Measurements from ENCODE around the gene DNHD1. TPM values are rescaled to one million over a fixed set of nuclear protein-coding genes. Genes with fewer than 3 reads are reported as not detected.

The DNHD1 gene, protein sequence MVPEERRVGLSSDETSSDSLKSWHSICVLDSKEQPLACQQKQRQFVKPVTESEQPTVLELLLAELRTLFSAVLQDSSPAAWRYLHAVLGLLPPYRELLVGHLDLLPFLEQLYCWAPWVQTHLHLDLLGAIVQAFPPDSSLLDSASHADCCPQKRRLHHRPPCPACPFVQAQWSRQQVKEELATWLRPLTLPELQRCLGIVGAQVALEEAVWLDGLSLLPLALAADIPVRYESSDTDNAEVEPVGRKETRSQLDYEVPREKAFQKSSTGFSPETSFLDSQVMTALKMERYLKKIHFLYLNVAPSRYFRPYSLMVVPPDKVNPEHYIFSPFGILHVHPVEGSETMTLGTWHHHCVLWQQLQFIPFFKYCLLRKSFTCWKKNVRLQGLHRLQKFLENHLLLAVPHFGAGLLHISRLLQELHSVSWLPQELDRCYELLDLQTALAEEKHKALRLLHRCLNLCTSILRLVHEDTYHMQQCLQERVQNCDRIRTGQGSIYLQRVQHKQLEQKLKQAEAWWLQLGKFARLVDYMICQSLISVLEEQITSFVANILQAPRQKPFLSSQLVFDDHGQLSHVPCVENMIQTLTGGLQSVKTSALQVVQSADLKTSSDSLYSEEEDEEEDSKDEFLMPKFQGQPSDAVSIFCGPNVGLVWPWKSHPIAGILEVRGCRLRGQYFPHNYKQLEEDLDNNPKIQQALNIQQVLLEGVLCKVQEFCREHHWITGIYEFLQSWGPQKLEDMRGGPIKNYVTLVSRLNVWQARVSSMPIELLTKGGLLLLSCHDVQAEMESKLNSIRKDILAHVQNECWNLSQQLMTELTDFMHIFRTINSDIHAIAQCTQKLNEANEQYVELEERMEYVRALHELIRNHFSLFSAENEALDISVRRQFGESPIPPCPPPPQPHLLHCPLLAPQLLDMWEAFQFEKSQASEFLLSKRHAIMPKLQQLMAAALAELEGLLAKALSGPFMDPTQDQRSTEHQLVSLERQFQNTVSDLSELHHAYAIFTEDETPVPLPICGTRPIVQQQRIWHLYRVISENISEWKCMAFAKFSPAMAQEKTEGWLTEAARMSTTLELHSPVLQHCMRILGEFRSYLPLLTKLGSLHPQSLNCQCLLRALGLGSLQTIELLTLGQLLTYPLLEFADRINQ (N-terminal part only)
- total RNA-seq (2012; rRNA removed) (1.4 and 1.8 TPM in 2 replicates), polyA plus RNA-seq (2012; rRNA removed) (3.0 and 3.6 TPM in 2 replicates), Bru-seq, nascent RNA (percentile 61 among the genes with signal in this experiment), BruChase-seq, experiment 1, labeled RNA remaining after a 6-hour chase (percentile 79 among the genes with signal in this experiment), BruChase-seq, experiment 2, labeled RNA remaining after a 2-hour chase (percentile 88 among the genes with signal in this experiment)
- polyA plus RNA-seq (2012; cell fraction: cytosol; rRNA removed): 1.1 and 1.2 TPM in 2 replicates
- polyA plus RNA-seq (2012; cell fraction: nucleus; rRNA removed; ENCODE audit: low replicate concordance): 24.1 and 31.5 TPM in 2 replicates
- long read RNA-seq, partial matches to known transcripts: 1 of 5 reads
- long read RNA-seq, other reads (novel, unspliced or antisense): 4 of 5 reads

DNA sequence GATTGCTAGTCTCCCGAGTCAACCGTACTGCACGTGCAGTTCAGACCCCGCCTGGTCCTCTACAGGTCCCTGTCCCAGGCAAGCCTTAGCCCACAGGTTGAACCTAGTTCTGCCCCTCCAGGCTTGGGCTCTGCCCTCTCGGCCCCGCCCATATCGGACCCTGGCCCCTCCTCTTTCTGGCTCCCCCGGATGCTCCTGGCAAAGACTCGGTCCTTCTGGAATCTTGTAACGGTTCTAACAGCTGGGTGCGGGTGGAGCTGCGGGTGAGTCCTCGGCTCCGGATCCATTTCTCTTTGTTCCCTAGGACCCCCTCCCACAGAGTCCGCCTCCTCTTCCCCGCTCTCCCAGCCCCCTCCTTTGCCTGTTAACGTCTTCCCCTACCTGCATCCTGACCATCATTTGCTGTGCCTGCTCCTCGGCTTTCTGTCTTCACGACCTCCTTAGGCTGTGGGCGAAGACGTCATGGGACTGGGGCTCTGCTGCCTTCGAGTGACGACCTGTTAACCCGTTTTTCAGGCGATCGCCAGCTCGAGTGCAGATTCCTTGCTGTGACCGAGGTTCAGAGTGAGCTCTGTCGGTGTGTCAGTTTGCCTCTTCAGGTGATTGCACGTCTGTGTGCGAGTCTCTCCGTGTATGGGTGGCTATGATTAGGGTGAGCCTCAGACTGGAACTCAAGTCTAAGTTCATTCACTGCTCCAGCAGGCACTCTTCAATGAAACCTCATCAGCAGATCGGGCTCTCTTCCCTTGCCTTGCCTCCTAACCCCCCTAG is at the start of gene DNHD1:
Gene DNHD1 (plus strand): TSS at position 212 of the 771 bp plus-strand sequence. CDS start 936 bp downstream, outside the sequence.
- intact Hi-C loops (cut with micrococcal nuclease): no loop called here
- Histone ChIP-seq H2AFZ (replicated peaks; ENCODE audit: low read length, poor library complexity) (no peak within 1 kb of the TSS), H2AK5ac (ENCODE audit: low read depth, low read length) (no peak within 1 kb of the TSS), H2BK120ac (ENCODE audit: low read depth, low read length) (no peak within 1 kb of the TSS), H3K23ac (ENCODE audit: low read depth, low read length) (no peak within 1 kb of the TSS), H4K8ac (ENCODE audit: low read depth in 2 of 2, low read length in 2 of 2) (no peak within 1 kb of the TSS), H3K27me3 (ENCODE audit: control insufficient read depth, insufficient read depth, low read length) (no peaks in the 10 kb centered on the region), H3K4me2 (ENCODE audit: low read depth, low read length) (no peak within 1 kb of the TSS), H3K27ac (ENCODE audit: insufficient read depth, low read length) (no peak within 1 kb of the TSS), H2BK15ac (ENCODE audit: low read depth, low read length) (no peak within 1 kb of the TSS), H2BK20ac (ENCODE audit: low read depth, low read length) (no peak within 1 kb of the TSS), H3K79me1 (ENCODE audit: low read depth in 1 of 2, low read length in 2 of 2) (peaks cover 4 to 8% of the 10 kb centered on the region in 2 experiments; a peak in 2 of 4 replicates), H4K5ac (ENCODE audit: low read depth, low read length) (no peak within 1 kb of the TSS), H3K4ac (ENCODE audit: low read depth, low read length) (no peak within 1 kb of the TSS), H3K14ac (replicated peaks; ENCODE audit: low read depth, low read length) (no peak within 1 kb of the TSS), H2AK9ac (replicated peaks; ENCODE audit: low read depth, low read length, poor library complexity) (no peak within 1 kb of the TSS), H3K9me3 (ENCODE audit: control insufficient read depth, insufficient read depth, low read length) (no peaks in the 10 kb centered on the region), H3K56ac (ENCODE audit: extremely low read depth, insufficient read depth, low read length) (no peak within 1 kb of the TSS), H3K4me1 (ENCODE audit: control insufficient read depth, insufficient read depth, low read length) (no peaks in the 10 kb centered on the region), H3K18ac (ENCODE audit: low read depth, low read length) (no peak within 1 kb of the TSS), H4K91ac (ENCODE audit: insufficient read depth, low read depth, low read length) (no peak within 1 kb of the TSS), H4K20me1 (ENCODE audit: insufficient read depth, low read length) (no peaks in the 10 kb centered on the region), H3K36me3 (ENCODE audit: control insufficient read depth, insufficient read depth, low read length) (peaks cover 13% of the 10 kb centered on the region), H2BK5ac (ENCODE audit: low read depth, low read length, poor library complexity, severe bottlenecking) (no peak within 1 kb of the TSS), H3K9ac (ENCODE audit: low read depth, low read length) (no peak within 1 kb of the TSS), H3K4me3 (ENCODE audit: insufficient read depth, low read depth, low read length) (no peak within 1 kb of the TSS), H3K9me1 (ENCODE audit: insufficient read depth, low read length) (peaks cover 5% of the 10 kb centered on the region; the same call in 1 of the 2 replicates)
- POLR2A ChIA-PET (ENCODE audit: unreplicated experiment): no interaction called here
- TF ChIP-seq CHD1 (IDR thresholded peaks at IDR 0.05; ENCODE audit: low read depth, low read length) (no peak), MAZ (IDR thresholded peaks at IDR 0.05; ENCODE audit: borderline replicate concordance, low read depth, low read length) (no peak), FOS (IDR thresholded peaks at IDR 0.05; ENCODE audit: low read depth, low read length) (no peak), CEBPB (IDR thresholded peaks at IDR 0.05; ENCODE audit: low read depth, low read length) (no peak), SMC3 (IDR thresholded peaks at IDR 0.05; ENCODE audit: low read depth, low read length) (no peak), MAFK (IDR thresholded peaks at IDR 0.05; ENCODE audit: low read depth, low read length) (no peak), RAD21 (IDR thresholded peaks at IDR 0.05; ENCODE audit: low read length) (no peak)
- TF ChIP-seq, protein P1, sequence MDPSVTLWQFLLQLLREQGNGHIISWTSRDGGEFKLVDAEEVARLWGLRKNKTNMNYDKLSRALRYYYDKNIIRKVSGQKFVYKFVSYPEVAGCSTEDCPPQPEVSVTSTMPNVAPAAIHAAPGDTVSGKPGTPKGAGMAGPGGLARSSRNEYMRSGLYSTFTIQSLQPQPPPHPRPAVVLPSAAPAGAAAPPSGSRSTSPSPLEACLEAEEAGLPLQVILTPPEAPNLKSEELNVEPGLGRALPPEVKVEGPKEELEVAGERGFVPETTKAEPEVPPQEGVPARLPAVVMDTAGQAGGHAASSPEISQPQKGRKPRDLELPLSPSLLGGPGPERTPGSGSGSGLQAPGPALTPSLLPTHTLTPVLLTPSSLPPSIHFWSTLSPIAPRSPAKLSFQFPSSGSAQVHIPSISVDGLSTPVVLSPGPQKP (IDR thresholded peaks at IDR 0.05; ENCODE audit: borderline replicate concordance, low read depth, low read length): no peak
- TF ChIP-seq, protein P2, sequence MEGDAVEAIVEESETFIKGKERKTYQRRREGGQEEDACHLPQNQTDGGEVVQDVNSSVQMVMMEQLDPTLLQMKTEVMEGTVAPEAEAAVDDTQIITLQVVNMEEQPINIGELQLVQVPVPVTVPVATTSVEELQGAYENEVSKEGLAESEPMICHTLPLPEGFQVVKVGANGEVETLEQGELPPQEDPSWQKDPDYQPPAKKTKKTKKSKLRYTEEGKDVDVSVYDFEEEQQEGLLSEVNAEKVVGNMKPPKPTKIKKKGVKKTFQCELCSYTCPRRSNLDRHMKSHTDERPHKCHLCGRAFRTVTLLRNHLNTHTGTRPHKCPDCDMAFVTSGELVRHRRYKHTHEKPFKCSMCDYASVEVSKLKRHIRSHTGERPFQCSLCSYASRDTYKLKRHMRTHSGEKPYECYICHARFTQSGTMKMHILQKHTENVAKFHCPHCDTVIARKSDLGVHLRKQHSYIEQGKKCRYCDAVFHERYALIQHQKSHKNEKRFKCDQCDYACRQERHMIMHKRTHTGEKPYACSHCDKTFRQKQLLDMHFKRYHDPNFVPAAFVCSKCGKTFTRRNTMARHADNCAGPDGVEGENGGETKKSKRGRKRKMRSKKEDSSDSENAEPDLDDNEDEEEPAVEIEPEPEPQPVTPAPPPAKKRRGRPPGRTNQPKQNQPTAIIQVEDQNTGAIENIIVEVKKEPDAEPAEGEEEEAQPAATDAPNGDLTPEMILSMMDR (conservative IDR thresholded peaks at IDR 0.05; ENCODE audit: low read depth, low read length): no peak
- in situ Hi-C loops (cut with MboI; ENCODE audit: low sequenced_read_pairs): no loop called here
- CTCF ChIA-PET: no interaction called here
- no peak for DNase-seq
- 38% methylated on average over 27 of the region's 33 CpGs; no CpG with 5 or more reads in 1 of the 2 experiments for WGBS, 2 experiments (ENCODE audit: extremely low coverage in 2 of 2, insufficient read length in 1 of 2)
- ATAC-seq (ENCODE audit: low read depth): no peak
- no TSS peak for BruUV-seq (replicated peaks)
- dilution Hi-C loops (cut with HindIII; ENCODE audit: low sequenced_read_pairs, unreplicated experiment): no loop called here
